Measurements from ENCODE around the gene TPSD1. TPM values are rescaled to one million over a fixed set of nuclear protein-coding genes. Genes with fewer than 3 reads are reported as not detected.

TPSD1 gene
- total and polyA plus RNA-seq, 2 experiments from 2014 or later, result 0.17 TPM; not detected in 1

DNA sequence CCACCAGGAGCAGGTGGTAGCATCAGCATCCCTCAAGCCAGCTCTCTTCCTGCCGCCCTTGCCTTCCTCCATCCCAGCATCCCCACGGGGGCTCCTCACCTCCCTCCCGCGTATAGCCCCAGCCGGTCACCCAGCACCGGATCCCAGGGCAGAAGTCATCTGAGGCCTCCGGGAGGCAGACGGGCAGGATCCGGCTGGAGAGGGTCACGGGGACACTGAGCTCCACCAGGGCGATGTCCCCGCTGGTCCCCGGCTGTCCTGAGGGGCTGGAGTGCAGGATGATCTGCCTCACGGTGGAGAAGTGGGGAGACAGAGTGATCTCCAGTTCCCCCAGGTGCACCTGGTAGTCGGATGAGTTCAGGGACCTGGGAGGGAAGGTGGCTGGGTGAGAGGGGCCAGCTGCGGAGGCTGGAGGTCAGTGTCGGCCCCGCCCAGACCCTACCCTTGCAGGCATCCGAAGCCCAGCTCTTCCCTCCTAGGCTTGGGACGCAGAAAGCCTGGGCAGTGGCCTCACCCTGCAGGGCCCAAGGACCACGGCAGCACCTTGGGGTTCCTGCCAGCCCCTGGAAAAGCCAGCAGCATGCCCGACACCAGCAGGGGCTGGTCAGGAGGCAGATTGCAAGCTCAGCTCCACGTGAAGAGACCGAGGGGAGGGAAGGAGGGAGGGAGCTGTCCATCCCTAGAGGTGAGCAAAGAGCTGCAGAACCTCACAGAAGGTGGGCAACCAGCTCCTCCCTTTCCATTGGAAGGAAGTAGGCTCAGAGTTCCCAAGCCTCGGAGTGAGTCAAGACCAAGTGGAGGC, 33.1 kb upstream of the TPSD1 start:
- Mint-ChIP-seq H3K27me3 (ENCODE audit: insufficient read depth, low read depth, poor library complexity) (peaks cover 22% of the 10 kb centered on the region), H3K27ac (no peak overlapping the region), H3K4me1 (no peaks in the 10 kb centered on the region), H3K4me3 (no peak overlapping the region), H3K9me3 (no peaks in the 10 kb centered on the region), H3K36me3 (ENCODE audit: low read depth) (no peaks in the 10 kb centered on the region; the same call in 2 of the 3 replicates)
- TF ChIP-seq JUNB (IDR thresholded peaks at IDR 0.05; ENCODE audit: unreplicated experiment) (no peak), NANOG (IDR thresholded peaks at IDR 0.05; ENCODE audit: borderline replicate concordance) (no peak), POLR2AphosphoS5 (IDR thresholded peaks at IDR 0.05; ENCODE audit: low read depth) (no peak), ZNF114 (CRISPR knock-in tag; IDR thresholded peaks at IDR 0.05) (no peak), STAT1 (IDR thresholded peaks at IDR 0.05; ENCODE audit: unreplicated experiment) (no peak), EZH2 (IDR thresholded peaks at IDR 0.05; ENCODE audit: low read depth, unreplicated experiment) (no peak), CREB1 (CRISPR knock-in tag; IDR thresholded peaks at IDR 0.05; ENCODE audit: low read depth) (no peak), ZNF331 (CRISPR knock-in tag; IDR thresholded peaks at IDR 0.05; ENCODE audit: low read depth) (no peak), EZH2phosphoT487 (IDR thresholded peaks at IDR 0.05; ENCODE audit: unreplicated experiment) (no peak)
- TF ChIP-seq, protein P1, sequence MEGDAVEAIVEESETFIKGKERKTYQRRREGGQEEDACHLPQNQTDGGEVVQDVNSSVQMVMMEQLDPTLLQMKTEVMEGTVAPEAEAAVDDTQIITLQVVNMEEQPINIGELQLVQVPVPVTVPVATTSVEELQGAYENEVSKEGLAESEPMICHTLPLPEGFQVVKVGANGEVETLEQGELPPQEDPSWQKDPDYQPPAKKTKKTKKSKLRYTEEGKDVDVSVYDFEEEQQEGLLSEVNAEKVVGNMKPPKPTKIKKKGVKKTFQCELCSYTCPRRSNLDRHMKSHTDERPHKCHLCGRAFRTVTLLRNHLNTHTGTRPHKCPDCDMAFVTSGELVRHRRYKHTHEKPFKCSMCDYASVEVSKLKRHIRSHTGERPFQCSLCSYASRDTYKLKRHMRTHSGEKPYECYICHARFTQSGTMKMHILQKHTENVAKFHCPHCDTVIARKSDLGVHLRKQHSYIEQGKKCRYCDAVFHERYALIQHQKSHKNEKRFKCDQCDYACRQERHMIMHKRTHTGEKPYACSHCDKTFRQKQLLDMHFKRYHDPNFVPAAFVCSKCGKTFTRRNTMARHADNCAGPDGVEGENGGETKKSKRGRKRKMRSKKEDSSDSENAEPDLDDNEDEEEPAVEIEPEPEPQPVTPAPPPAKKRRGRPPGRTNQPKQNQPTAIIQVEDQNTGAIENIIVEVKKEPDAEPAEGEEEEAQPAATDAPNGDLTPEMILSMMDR (conservative IDR thresholded peaks at IDR 0.05; ENCODE audit: low read depth in 2 of 2), result no peak
- TF ChIP-seq, protein P2, sequence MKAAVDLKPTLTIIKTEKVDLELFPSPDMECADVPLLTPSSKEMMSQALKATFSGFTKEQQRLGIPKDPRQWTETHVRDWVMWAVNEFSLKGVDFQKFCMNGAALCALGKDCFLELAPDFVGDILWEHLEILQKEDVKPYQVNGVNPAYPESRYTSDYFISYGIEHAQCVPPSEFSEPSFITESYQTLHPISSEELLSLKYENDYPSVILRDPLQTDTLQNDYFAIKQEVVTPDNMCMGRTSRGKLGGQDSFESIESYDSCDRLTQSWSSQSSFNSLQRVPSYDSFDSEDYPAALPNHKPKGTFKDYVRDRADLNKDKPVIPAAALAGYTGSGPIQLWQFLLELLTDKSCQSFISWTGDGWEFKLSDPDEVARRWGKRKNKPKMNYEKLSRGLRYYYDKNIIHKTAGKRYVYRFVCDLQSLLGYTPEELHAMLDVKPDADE (IDR thresholded peaks at IDR 0.05), result no peak
- TF ChIP-seq, protein P3, sequence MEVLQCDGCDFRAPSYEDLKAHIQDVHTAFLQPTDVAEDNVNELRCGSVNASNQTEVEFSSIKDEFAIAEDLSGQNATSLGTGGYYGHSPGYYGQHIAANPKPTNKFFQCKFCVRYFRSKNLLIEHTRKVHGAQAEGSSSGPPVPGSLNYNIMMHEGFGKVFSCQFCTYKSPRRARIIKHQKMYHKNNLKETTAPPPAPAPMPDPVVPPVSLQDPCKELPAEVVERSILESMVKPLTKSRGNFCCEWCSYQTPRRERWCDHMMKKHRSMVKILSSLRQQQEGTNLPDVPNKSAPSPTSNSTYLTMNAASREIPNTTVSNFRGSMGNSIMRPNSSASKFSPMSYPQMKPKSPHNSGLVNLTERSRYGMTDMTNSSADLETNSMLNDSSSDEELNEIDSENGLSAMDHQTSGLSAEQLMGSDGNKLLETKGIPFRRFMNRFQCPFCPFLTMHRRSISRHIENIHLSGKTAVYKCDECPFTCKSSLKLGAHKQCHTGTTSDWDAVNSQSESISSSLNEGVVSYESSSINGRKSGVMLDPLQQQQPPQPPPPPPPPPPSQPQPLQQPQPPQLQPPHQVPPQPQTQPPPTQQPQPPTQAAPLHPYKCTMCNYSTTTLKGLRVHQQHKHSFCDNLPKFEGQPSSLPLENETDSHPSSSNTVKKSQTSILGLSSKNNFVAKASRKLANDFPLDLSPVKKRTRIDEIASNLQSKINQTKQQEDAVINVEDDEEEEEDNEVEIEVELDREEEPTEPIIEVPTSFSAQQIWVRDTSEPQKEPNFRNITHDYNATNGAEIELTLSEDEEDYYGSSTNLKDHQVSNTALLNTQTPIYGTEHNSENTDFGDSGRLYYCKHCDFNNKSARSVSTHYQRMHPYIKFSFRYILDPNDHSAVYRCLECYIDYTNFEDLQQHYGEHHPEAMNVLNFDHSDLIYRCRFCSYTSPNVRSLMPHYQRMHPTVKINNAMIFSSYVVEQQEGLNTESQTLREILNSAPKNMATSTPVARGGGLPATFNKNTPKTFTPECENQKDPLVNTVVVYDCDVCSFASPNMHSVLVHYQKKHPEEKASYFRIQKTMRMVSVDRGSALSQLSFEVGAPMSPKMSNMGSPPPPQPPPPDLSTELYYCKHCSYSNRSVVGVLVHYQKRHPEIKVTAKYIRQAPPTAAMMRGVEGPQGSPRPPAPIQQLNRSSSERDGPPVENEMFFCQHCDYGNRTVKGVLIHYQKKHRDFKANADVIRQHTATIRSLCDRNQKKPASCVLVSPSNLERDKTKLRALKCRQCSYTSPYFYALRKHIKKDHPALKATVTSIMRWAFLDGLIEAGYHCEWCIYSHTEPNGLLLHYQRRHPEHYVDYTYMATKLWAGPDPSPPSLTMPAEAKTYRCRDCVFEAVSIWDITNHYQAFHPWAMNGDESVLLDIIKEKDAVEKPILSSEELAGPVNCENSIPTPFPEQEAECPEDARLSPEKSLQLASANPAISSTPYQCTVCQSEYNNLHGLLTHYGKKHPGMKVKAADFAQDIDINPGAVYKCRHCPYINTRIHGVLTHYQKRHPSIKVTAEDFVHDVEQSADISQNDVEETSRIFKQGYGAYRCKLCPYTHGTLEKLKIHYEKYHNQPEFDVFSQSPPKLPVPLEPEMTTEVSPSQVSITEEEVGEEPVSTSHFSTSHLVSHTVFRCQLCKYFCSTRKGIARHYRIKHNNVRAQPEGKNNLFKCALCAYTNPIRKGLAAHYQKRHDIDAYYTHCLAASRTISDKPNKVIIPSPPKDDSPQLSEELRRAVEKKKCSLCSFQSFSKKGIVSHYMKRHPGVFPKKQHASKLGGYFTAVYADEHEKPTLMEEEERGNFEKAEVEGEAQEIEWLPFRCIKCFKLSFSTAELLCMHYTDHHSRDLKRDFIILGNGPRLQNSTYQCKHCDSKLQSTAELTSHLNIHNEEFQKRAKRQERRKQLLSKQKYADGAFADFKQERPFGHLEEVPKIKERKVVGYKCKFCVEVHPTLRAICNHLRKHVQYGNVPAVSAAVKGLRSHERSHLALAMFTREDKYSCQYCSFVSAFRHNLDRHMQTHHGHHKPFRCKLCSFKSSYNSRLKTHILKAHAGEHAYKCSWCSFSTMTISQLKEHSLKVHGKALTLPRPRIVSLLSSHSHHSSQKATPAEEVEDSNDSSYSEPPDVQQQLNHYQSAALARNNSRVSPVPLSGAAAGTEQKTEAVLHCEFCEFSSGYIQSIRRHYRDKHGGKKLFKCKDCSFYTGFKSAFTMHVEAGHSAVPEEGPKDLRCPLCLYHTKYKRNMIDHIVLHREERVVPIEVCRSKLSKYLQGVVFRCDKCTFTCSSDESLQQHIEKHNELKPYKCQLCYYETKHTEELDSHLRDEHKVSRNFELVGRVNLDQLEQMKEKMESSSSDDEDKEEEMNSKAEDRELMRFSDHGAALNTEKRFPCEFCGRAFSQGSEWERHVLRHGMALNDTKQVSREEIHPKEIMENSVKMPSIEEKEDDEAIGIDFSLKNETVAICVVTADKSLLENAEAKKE (CRISPR knock-in tag; IDR thresholded peaks at IDR 0.05), result no peak
- TF ChIP-seq, protein P4, sequence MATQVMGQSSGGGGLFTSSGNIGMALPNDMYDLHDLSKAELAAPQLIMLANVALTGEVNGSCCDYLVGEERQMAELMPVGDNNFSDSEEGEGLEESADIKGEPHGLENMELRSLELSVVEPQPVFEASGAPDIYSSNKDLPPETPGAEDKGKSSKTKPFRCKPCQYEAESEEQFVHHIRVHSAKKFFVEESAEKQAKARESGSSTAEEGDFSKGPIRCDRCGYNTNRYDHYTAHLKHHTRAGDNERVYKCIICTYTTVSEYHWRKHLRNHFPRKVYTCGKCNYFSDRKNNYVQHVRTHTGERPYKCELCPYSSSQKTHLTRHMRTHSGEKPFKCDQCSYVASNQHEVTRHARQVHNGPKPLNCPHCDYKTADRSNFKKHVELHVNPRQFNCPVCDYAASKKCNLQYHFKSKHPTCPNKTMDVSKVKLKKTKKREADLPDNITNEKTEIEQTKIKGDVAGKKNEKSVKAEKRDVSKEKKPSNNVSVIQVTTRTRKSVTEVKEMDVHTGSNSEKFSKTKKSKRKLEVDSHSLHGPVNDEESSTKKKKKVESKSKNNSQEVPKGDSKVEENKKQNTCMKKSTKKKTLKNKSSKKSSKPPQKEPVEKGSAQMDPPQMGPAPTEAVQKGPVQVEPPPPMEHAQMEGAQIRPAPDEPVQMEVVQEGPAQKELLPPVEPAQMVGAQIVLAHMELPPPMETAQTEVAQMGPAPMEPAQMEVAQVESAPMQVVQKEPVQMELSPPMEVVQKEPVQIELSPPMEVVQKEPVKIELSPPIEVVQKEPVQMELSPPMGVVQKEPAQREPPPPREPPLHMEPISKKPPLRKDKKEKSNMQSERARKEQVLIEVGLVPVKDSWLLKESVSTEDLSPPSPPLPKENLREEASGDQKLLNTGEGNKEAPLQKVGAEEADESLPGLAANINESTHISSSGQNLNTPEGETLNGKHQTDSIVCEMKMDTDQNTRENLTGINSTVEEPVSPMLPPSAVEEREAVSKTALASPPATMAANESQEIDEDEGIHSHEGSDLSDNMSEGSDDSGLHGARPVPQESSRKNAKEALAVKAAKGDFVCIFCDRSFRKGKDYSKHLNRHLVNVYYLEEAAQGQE (IDR thresholded peaks at IDR 0.05; ENCODE audit: unreplicated experiment), result no peak
- Histone ChIP-seq H3K4me3 (no peak overlapping the region), H3K9me2 (ENCODE audit: insufficient read depth) (no peaks in the 10 kb centered on the region), H3K36me3 (ENCODE audit: insufficient read depth) (no peaks in the 10 kb centered on the region), H3F3A (replicated peaks; ENCODE audit: low read depth) (no peaks in the 10 kb centered on the region), H3K4me1 (ENCODE audit: insufficient read depth) (no peaks in the 10 kb centered on the region), H3K27ac (ENCODE audit: low read depth) (no peak overlapping the region), H2AFZ (no peak overlapping the region), H3K27me3 (ENCODE audit: insufficient read depth) (no peaks in the 10 kb centered on the region), H3K79me2 (replicated peaks; ENCODE audit: insufficient read depth) (no peaks in the 10 kb centered on the region), H4K20me1 (replicated peaks; ENCODE audit: insufficient read depth) (no peaks in the 10 kb centered on the region; the same call in none of the 2 replicates), H3K4me2 (no peak overlapping the region)
- ATAC-seq, result no peak
- DNase-seq (ENCODE audit: low spot score), result no peak
